ENCODE measurements around the gene IMPA2. TPM values are rescaled to one million over a fixed set of nuclear protein-coding genes. Genes with fewer than 3 reads are reported as not detected.
"Not testable (repeated sequence)": the region's sequence is repeated elsewhere in the genome, so short reads cannot be mapped to it uniquely, and the experiment has no call there.

IMPA2 gene
- total and polyA plus RNA-seq, 2 of the 4 experiments (the other 2 are of a cell fraction): 5.4 to 5.5 TPM

DNA sequence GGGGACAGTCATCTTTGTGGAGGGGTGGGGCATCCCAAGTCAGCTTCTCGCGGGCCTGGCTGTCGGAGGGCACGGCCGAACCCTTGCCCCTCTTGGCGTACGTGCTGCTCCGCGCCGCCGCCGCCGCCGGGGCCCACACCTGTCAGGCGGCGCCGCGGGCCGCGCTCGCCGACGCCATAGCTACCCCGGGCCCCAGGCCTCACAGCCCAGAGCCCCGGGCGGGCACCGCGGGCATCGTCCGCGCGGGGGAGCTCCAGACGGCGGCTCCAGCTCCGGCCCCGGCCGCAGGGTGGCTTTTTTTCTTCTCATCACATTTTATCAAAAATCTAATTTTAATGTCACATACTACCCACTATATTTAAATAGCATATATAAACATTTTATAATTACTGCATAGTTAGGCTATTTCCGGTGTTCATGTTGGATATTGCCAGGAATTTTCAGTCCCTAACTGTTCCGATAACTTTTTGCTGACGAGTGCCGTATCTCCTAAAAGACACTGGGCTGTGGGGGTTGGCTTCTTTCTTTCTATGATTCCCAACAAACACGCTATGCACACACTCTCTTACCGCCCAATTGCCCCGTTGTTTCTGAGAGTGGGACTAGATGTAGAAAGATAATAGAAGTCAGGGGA is 87.1 kb downstream of the IMPA2 start:
- H4K20me1 ChIP-seq (ENCODE audit: insufficient read depth, low read length); H2AK5ac ChIP-seq (ENCODE audit: low read depth, low read length); intact Hi-C loops (cut with micrococcal nuclease); dilution Hi-C loops (cut with HindIII; ENCODE audit: low sequenced_read_pairs, unreplicated experiment); H4K5ac ChIP-seq (ENCODE audit: low read depth, low read length); H4K8ac ChIP-seq (ENCODE audit: low read depth in 2 of 2, low read length in 2 of 2); H3K27ac ChIP-seq (ENCODE audit: insufficient read depth, low read length); H3K36me3 ChIP-seq (ENCODE audit: control insufficient read depth, insufficient read depth, low read length); H3K4ac ChIP-seq (ENCODE audit: low read depth, low read length); H2BK5ac ChIP-seq (ENCODE audit: low read depth, low read length, poor library complexity, severe bottlenecking); H3K18ac ChIP-seq (ENCODE audit: low read depth, low read length); H3K14ac ChIP-seq (replicated peaks; ENCODE audit: low read depth, low read length); H3K23ac ChIP-seq (ENCODE audit: low read depth, low read length); CTCF ChIA-PET; H3K27me3 ChIP-seq (ENCODE audit: control insufficient read depth, insufficient read depth, low read length); H3K9me3 ChIP-seq (ENCODE audit: control insufficient read depth, insufficient read depth, low read length); POLR2A ChIA-PET (ENCODE audit: unreplicated experiment); BruUV-seq (replicated peaks); H3K79me1 ChIP-seq (ENCODE audit: low read depth in 1 of 2, low read length in 2 of 2); H2AK9ac ChIP-seq (replicated peaks; ENCODE audit: low read depth, low read length, poor library complexity); in situ Hi-C loops (cut with MboI; ENCODE audit: low sequenced_read_pairs); H3K4me1 ChIP-seq (ENCODE audit: control insufficient read depth, insufficient read depth, low read length); H2AFZ ChIP-seq (replicated peaks; ENCODE audit: low read length, poor library complexity); H3K56ac ChIP-seq (ENCODE audit: extremely low read depth, insufficient read depth, low read length); H2BK20ac ChIP-seq (ENCODE audit: low read depth, low read length); DNase-seq; H2BK15ac ChIP-seq (ENCODE audit: low read depth, low read length); H3K9ac ChIP-seq (ENCODE audit: low read depth, low read length); H3K9me1 ChIP-seq (ENCODE audit: insufficient read depth, low read length); H4K91ac ChIP-seq (ENCODE audit: insufficient read depth, low read depth, low read length); H2BK120ac ChIP-seq (ENCODE audit: low read depth, low read length): not testable (repeated sequence)
- peak; percentile 51 for ATAC-seq (ENCODE audit: low read depth)
- peak; percentile 20; the same call in 1 of the 2 replicates for TF ChIP-seq RAD21 (IDR thresholded peaks at IDR 0.05; ENCODE audit: low read length)
- TF ChIP-seq, protein P1, sequence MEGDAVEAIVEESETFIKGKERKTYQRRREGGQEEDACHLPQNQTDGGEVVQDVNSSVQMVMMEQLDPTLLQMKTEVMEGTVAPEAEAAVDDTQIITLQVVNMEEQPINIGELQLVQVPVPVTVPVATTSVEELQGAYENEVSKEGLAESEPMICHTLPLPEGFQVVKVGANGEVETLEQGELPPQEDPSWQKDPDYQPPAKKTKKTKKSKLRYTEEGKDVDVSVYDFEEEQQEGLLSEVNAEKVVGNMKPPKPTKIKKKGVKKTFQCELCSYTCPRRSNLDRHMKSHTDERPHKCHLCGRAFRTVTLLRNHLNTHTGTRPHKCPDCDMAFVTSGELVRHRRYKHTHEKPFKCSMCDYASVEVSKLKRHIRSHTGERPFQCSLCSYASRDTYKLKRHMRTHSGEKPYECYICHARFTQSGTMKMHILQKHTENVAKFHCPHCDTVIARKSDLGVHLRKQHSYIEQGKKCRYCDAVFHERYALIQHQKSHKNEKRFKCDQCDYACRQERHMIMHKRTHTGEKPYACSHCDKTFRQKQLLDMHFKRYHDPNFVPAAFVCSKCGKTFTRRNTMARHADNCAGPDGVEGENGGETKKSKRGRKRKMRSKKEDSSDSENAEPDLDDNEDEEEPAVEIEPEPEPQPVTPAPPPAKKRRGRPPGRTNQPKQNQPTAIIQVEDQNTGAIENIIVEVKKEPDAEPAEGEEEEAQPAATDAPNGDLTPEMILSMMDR (conservative IDR thresholded peaks at IDR 0.05; ENCODE audit: low read depth, low read length): peak; percentile 39
- WGBS, 2 experiments (ENCODE audit: extremely low coverage in 2 of 2, insufficient read length in 1 of 2): no CpG with 5 or more reads among the region's 44 CpGs
- peak overlapping the region; percentile 9; the same call in 1 of the 2 replicates for H3K4me2 ChIP-seq (ENCODE audit: low read depth, low read length)
- H3K4me3 ChIP-seq (ENCODE audit: insufficient read depth, low read depth, low read length): peak overlapping the region; percentile 26; the same call in 1 of the 2 replicates
